Neural cell (in vitro differentiated cells): ENCODE measurements around the gene KRTAP10-6.

ENCODE experiments used
- EP300 ChIP-seq: fragments of 450-650 bp; conservative IDR thresholded peaks from 2 replicates; pipeline ENCODE4 v1.6.1; 2014; ENCODE audit warnings: antibody characterized with exemption, mild to moderate bottlenecking, moderate library complexity; ENCODE audit not compliant: poor library complexity, severe bottlenecking
- EZH2 ChIP-seq: fragments of 200-600, 300-800 bp; shearing (Covaris generic), sonication (generic); IDR thresholded peaks from 2 replicates; pipeline ENCODE4 v1.6.1; 2014; ENCODE audit warnings: antibody characterized with exemption, low read length, borderline replicate concordance, mild to moderate bottlenecking; ENCODE audit not compliant: insufficient read depth, poor library complexity, severe bottlenecking
- POLR2AphosphoS5 ChIP-seq: IDR thresholded peaks from 2 replicates; pipeline ENCODE4 v1.6.1; 2012
- RAD21 ChIP-seq: fragments of 450-650 bp; conservative IDR thresholded peaks from 2 replicates; pipeline ENCODE4 v1.6.1; 2014; ENCODE audit warnings: antibody characterized with exemption, mild to moderate bottlenecking, moderate library complexity
- SMC3 ChIP-seq: fragments of 450-650 bp; conservative IDR thresholded peaks from 2 replicates; pipeline ENCODE4 v1.6.1; 2014; ENCODE audit warnings: antibody characterized with exemption, mild to moderate bottlenecking, moderate library complexity; ENCODE audit not compliant: poor library complexity
- TF ChIP-seq, protein P1 (sequence below): fragments of 450-650 bp; IDR thresholded peaks from 2 replicates; pipeline ENCODE4 v1.5.1; 2014; ENCODE audit warnings: antibody characterized with exemption, mild to moderate bottlenecking, moderate library complexity; ENCODE audit not compliant: poor library complexity, severe bottlenecking

DNA sequence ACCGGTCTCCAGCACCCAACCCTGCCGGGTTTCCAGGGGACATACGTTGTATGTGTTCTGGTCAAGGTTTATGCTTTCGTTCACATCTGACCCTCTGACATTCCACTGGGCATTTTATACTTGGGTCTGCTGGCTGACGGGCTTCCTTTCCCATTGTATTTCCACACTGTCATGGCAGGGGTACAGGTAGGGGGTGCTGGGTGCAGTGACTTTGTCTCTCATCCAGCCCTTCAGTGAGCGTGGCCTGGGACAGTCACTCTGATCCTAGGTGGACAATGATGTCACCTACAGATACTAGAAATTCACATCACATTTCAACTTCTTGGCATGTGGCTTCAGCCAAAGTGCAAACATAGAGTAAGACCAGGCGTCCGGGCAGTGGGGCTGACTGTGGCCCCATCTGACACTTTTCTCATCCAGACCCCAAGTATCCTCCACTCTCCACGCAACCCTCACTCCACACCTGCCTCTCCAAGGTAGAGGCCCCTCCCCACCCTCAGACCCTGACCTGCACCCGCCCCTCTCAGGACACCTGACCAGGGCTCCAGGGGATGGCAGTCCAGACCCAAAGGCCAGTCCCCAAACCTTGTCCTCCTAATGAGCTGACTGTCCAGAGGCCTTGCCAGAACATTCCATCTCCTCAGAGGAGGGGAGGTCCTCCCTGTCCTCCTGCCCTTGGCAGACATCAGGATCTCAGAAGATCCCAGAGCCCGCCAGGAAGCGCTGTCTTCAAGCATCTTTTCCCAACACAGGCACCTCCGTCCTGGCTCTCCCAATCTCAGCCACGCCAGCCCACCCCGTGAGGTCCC lies 44.1 kb upstream of the KRTAP10-6 start:
- TF ChIP-seq EZH2, result no peak
- TF ChIP-seq, protein P1, sequence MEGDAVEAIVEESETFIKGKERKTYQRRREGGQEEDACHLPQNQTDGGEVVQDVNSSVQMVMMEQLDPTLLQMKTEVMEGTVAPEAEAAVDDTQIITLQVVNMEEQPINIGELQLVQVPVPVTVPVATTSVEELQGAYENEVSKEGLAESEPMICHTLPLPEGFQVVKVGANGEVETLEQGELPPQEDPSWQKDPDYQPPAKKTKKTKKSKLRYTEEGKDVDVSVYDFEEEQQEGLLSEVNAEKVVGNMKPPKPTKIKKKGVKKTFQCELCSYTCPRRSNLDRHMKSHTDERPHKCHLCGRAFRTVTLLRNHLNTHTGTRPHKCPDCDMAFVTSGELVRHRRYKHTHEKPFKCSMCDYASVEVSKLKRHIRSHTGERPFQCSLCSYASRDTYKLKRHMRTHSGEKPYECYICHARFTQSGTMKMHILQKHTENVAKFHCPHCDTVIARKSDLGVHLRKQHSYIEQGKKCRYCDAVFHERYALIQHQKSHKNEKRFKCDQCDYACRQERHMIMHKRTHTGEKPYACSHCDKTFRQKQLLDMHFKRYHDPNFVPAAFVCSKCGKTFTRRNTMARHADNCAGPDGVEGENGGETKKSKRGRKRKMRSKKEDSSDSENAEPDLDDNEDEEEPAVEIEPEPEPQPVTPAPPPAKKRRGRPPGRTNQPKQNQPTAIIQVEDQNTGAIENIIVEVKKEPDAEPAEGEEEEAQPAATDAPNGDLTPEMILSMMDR, result no peak
- TF ChIP-seq SMC3, result no peak
- no peak for TF ChIP-seq RAD21
- no peak for TF ChIP-seq POLR2AphosphoS5
- no peak for TF ChIP-seq EP300
